ENCODE measurements around the gene CCL22.
"Not testable (repeated sequence)": the region's sequence is repeated elsewhere in the genome, so short reads cannot be mapped to it uniquely, and the experiment has no call there.

Gene CCL22

GRCh38 chr16:57396786-57397185 is 38.2 kb downstream of the CCL22 start:
- FAIRE-seq: no peak

- not testable (repeated sequence) for FAIRE-seq
These were observed 38.9 kb downstream of the CCL22 start for GRCh38 chr16:57397493-57397892.

GRCh38 chr16:57401943-57402640 is 43.5 kb downstream of the CCL22 start:
- no peak for FAIRE-seq

GRCh38 chr16:57403965-57404817 is 45.6 kb downstream of the CCL22 start, which contains the start of gene CCL17:
CCL17 (plus strand) TSS chr16:57404767; CDS start chr16:57413933, 9,166 bp downstream.
- no peak for FAIRE-seq

- FAIRE-seq: no peak
These were observed 46.5 kb downstream of the CCL22 start for GRCh38 chr16:57405097-57405496.

GRCh38 chr16:57406881-57407280 is 48.3 kb downstream of the CCL22 start:
- no peak for FAIRE-seq

- FAIRE-seq: no peak
These were observed 49.2 kb downstream of the CCL22 start for GRCh38 chr16:57407521-57408353.

GRCh38 chr16:57409065-57409464 is 50.5 kb downstream of the CCL22 start:
- FAIRE-seq: no peak

- FAIRE-seq: no peak
These were observed 51.4 kb downstream of the CCL22 start for GRCh38 chr16:57409870-57410587.

- no peak for FAIRE-seq
These were observed 52.9 kb downstream of the CCL22 start for GRCh38 chr16:57411362-57411976.

- no peak for FAIRE-seq
These were observed 54.0 kb downstream of the CCL22 start for GRCh38 chr16:57412584-57412983.

- FAIRE-seq: no peak
These were observed 54.7 kb downstream of the CCL22 start for GRCh38 chr16:57413301-57413730.

- no peak for FAIRE-seq
These were observed 55.1 kb downstream of the CCL22 start for GRCh38 chr16:57413733-57414132.
